Lower leg skin (tissue), 3 donors: ENCODE results near the gene AVPR2.

Experiments used
- POLR2A ChIP-seq, 2 donors: fragments of 450-650 bp; IDR thresholded peaks; one replicate each; pipeline ENCODE4 v1.6.1; 2016 to 2017; ENCODE audit warnings: antibody characterized with exemption in 2 of 2, mild to moderate bottlenecking in 1 of 2, moderate library complexity in 1 of 2
- TF ChIP-seq, protein P1 (sequence below), 3 donors: fragments of 450-650 bp; IDR thresholded peaks; one replicate each; pipeline ENCODE4 v1.5.1; 2016; ENCODE audit warnings: antibody characterized with exemption in 3 of 3, mild to moderate bottlenecking in 3 of 3, moderate library complexity in 2 of 3

GRCh38 chrX:153884136-153884535, 20.3 kb upstream of the AVPR2 start:
- TF ChIP-seq, protein P1, sequence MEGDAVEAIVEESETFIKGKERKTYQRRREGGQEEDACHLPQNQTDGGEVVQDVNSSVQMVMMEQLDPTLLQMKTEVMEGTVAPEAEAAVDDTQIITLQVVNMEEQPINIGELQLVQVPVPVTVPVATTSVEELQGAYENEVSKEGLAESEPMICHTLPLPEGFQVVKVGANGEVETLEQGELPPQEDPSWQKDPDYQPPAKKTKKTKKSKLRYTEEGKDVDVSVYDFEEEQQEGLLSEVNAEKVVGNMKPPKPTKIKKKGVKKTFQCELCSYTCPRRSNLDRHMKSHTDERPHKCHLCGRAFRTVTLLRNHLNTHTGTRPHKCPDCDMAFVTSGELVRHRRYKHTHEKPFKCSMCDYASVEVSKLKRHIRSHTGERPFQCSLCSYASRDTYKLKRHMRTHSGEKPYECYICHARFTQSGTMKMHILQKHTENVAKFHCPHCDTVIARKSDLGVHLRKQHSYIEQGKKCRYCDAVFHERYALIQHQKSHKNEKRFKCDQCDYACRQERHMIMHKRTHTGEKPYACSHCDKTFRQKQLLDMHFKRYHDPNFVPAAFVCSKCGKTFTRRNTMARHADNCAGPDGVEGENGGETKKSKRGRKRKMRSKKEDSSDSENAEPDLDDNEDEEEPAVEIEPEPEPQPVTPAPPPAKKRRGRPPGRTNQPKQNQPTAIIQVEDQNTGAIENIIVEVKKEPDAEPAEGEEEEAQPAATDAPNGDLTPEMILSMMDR (IDR thresholded peaks at IDR 0.05) = no peak
- no peak for TF ChIP-seq POLR2A (IDR thresholded peaks at IDR 0.05)
